GM12865 (cell line): ENCODE measurements around the gene TBC1D4.

Experiments
- DNase-seq: peaks from one replicate; pipeline ENCODE4 v3.0.0; 2010; ENCODE audit warnings: low read depth
- H3K4me3 ChIP-seq: 2 replicates; pipeline ENCODE4 v1.5.1; 2011; ENCODE audit warnings: mild to moderate bottlenecking, low read depth, low read length, control low read depth
- TF ChIP-seq, protein P1 (sequence below): IDR thresholded peaks from 2 replicates; pipeline ENCODE4 v1.5.1; 2011; ENCODE audit warnings: low read length, control low read depth, low read depth, inconsistent platforms; ENCODE audit not compliant: insufficient read depth; ENCODE audit errors: missing control alignments

Gene TBC1D4, protein sequence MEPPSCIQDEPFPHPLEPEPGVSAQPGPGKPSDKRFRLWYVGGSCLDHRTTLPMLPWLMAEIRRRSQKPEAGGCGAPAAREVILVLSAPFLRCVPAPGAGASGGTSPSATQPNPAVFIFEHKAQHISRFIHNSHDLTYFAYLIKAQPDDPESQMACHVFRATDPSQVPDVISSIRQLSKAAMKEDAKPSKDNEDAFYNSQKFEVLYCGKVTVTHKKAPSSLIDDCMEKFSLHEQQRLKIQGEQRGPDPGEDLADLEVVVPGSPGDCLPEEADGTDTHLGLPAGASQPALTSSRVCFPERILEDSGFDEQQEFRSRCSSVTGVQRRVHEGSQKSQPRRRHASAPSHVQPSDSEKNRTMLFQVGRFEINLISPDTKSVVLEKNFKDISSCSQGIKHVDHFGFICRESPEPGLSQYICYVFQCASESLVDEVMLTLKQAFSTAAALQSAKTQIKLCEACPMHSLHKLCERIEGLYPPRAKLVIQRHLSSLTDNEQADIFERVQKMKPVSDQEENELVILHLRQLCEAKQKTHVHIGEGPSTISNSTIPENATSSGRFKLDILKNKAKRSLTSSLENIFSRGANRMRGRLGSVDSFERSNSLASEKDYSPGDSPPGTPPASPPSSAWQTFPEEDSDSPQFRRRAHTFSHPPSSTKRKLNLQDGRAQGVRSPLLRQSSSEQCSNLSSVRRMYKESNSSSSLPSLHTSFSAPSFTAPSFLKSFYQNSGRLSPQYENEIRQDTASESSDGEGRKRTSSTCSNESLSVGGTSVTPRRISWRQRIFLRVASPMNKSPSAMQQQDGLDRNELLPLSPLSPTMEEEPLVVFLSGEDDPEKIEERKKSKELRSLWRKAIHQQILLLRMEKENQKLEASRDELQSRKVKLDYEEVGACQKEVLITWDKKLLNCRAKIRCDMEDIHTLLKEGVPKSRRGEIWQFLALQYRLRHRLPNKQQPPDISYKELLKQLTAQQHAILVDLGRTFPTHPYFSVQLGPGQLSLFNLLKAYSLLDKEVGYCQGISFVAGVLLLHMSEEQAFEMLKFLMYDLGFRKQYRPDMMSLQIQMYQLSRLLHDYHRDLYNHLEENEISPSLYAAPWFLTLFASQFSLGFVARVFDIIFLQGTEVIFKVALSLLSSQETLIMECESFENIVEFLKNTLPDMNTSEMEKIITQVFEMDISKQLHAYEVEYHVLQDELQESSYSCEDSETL (N-terminal part only)

DNA sequence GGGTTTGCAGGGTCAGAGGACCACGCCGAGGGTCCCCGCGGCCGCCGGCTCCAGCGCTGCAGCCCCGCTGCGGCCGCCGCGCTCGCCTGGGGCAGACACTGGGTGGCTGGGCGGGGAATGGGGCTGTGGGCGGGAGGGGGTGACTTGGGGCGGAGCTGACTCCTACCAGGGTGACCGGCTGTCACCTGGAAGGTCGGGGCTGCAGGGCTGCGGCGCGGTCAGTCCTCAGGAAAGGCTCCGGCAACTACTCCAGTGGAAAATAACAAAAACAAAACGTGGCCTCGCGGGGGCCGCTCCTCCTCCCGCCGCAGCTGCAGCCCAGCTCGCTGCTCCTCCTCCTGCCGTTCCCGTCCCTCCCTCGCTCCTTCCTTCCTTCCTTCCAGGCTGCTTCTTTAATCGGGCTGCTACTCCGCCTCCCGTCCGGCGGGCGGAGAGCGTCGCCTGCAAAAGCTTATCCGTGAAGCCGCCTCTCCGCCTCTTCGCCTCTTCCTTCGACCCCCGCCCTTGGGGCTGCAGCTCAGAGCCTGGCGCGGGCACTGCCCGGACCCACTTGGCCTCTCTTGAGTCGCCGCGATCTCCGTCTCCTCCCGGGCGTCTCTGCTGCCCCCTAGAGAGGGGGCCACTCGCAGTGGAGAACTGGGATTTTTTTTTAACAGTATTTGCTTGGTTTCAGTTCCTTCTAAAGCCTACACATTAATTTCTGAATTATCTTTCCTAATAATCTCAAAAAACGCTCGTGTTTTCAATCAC is at the start of gene TBC1D4:
TBC1D4 (minus strand) TSS at position 100 of the 750 bp plus-strand sequence. CDS start 402 bp downstream, outside the sequence.
- peak; percentile 89 for DNase-seq
- TF ChIP-seq, protein P1, sequence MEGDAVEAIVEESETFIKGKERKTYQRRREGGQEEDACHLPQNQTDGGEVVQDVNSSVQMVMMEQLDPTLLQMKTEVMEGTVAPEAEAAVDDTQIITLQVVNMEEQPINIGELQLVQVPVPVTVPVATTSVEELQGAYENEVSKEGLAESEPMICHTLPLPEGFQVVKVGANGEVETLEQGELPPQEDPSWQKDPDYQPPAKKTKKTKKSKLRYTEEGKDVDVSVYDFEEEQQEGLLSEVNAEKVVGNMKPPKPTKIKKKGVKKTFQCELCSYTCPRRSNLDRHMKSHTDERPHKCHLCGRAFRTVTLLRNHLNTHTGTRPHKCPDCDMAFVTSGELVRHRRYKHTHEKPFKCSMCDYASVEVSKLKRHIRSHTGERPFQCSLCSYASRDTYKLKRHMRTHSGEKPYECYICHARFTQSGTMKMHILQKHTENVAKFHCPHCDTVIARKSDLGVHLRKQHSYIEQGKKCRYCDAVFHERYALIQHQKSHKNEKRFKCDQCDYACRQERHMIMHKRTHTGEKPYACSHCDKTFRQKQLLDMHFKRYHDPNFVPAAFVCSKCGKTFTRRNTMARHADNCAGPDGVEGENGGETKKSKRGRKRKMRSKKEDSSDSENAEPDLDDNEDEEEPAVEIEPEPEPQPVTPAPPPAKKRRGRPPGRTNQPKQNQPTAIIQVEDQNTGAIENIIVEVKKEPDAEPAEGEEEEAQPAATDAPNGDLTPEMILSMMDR = peak; percentile 75
- peak within 1 kb of the TSS; percentile 76 for H3K4me3 ChIP-seq

GRCh38 chr13:75530549-75530961 is 48.6 kb upstream of the TBC1D4 start:
- TF ChIP-seq, protein P1 = no peak
- H3K4me3 ChIP-seq = no peak overlapping the region
- DNase-seq = no peak

GRCh38 chr13:75521956-75522355 is 40.0 kb upstream of the TBC1D4 start:
- TF ChIP-seq, protein P1 = no peak
- H3K4me3 ChIP-seq = no peak overlapping the region
- DNase-seq = no peak

- no peak for DNase-seq
- no peak overlapping the region for H3K4me3 ChIP-seq
- TF ChIP-seq, protein P1 = no peak
Measured at GRCh38 chr13:75518439-75519088, 36.6 kb upstream of the TBC1D4 start.

DNA sequence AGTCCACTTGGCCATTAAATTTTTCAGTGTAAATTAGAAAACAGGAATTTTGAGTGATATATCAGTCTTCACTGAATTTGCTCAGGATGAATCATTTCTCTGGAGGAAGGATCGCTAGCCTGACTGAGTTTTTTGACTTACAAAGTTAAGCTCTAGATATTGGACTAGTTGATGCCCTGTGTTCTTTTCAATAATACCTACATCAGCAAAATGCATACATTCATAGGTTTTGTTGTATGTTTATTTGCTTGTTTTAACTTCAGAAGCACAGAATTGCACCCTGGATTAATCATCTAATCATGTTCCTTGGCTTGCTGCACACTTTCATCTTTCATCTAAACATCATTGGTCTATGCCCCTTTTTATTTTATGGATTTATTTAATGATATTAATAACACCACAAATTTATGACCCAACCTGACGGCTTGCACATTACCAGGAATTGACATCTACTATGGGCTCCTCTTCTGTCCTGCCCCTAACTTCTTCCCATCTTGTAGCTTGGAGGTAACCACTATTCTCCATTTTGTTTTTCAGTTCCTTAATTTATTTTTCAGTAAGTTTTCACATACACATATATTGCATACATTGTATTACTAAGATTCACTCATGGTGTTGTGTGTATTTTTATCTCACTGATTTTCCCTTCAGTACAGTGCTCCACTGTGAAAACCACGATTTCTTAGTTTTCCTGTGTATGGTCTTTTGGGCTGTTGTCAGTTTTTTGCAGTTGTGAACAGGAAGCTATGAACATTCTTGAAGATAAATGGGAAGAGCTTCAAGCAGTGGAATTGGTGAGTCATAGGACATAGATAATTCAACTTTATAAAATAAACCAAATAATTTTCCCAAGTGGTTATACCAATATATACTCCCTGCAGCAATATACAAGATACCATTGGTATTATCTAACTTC is 32.4 kb upstream of the TBC1D4 start:
- H3K4me3 ChIP-seq = no peak overlapping the region
- no peak for DNase-seq
- TF ChIP-seq, protein P1 = no peak
